Liver (tissue), 9 donors: ENCODE results near the gene ELOB. TPM values are rescaled to one million over a fixed set of nuclear protein-coding genes. Genes with fewer than 3 reads are reported as not detected.

Source experiments
- DNase-seq: peaks from one replicate; pipeline ENCODE4 v3.0.0-alpha.2; 2017; ENCODE audit warnings: low spot score
- H3K27ac ChIP-seq, 2 donors: one replicate each; pipeline ENCODE4 v1.7.0; 2013; ENCODE audit warnings: inconsistent platforms in 2 of 2, low read length in 2 of 2, control low read depth in 1 of 2, low read depth in 1 of 2, mild to moderate bottlenecking in 1 of 2
- H3K27me3 ChIP-seq, 4 donors: one replicate each; pipeline versions ENCODE4 v1.6.1 to v1.7.0; 2013; ENCODE audit warnings: low read length in 3 of 4, inconsistent platforms in 1 of 4, mild to moderate bottlenecking in 1 of 4, moderate library complexity in 1 of 4; ENCODE audit not compliant: control insufficient read depth in 4 of 4, insufficient read depth in 4 of 4
- H3K36me3 ChIP-seq, 4 donors: one replicate each; pipeline versions ENCODE4 v1.6.1 to v1.7.0; 2013; ENCODE audit warnings: low read length in 3 of 4, mild to moderate bottlenecking in 3 of 4, low read depth in 1 of 4, moderate library complexity in 1 of 4; ENCODE audit not compliant: control insufficient read depth in 4 of 4, insufficient read depth in 3 of 4
- H3K4me1 ChIP-seq, 4 donors: one replicate each; pipeline versions ENCODE4 v1.6.1 to v1.7.0; 2013; ENCODE audit warnings: low read length in 3 of 4, mild to moderate bottlenecking in 3 of 4, moderate library complexity in 1 of 4; ENCODE audit not compliant: control insufficient read depth in 4 of 4, insufficient read depth in 4 of 4
- H3K4me3 ChIP-seq, 3 donors: one replicate each; pipeline versions ENCODE4 v1.6.1 to v1.7.0; 2013; ENCODE audit warnings: low read length in 3 of 3, control low read depth in 1 of 3, low read depth in 1 of 3, mild to moderate bottlenecking in 1 of 3
- H3K9ac ChIP-seq, 2 donors: one replicate each; pipeline ENCODE4 v1.7.0; 2013; ENCODE audit warnings: low read length in 2 of 2, mild to moderate bottlenecking in 2 of 2, moderate library complexity in 2 of 2, control low read depth in 1 of 2, low read depth in 1 of 2
- H3K9me3 ChIP-seq, 4 donors: one replicate each; pipeline versions ENCODE4 v1.6.1 to v1.7.0; 2013; ENCODE audit warnings: low read length in 3 of 4; ENCODE audit not compliant: control insufficient read depth in 4 of 4
- ATF3 ChIP-seq: IDR thresholded peaks from 2 replicates; pipeline ENCODE4 v1.6.1; 2016; ENCODE audit warnings: antibody characterized with exemption
- CTCF ChIP-seq: fragments of 150-350 bp; IDR thresholded peaks from 2 replicates; pipeline ENCODE4 v1.5.1; 2017; ENCODE audit warnings: improper control_type of control experiment, low read depth, low read length; ENCODE audit not compliant: missing input control
- FOXA1 ChIP-seq: IDR thresholded peaks from 2 replicates; pipeline ENCODE4 v1.6.1; 2016; ENCODE audit warnings: antibody characterized with exemption
- FOXA2 ChIP-seq: IDR thresholded peaks from 2 replicates; pipeline ENCODE4 v1.6.1; 2016; ENCODE audit warnings: antibody characterized with exemption
- GABPA ChIP-seq, 2 donors: IDR thresholded peaks in 1 of 2; conservative IDR thresholded peaks in 1 of 2; 2 replicates each; pipeline ENCODE4 v1.6.1; 2016; ENCODE audit warnings: antibody characterized with exemption in 2 of 2, mild to moderate bottlenecking in 1 of 2, moderate library complexity in 1 of 2
- HNF4A ChIP-seq, 2 donors: conservative IDR thresholded peaks; 2 replicates each; pipeline ENCODE4 v1.6.1; 2016; ENCODE audit warnings: antibody characterized with exemption in 2 of 2, mild to moderate bottlenecking in 2 of 2
- HNF4G ChIP-seq: IDR thresholded peaks from 2 replicates; pipeline ENCODE4 v1.6.1; 2016; ENCODE audit warnings: antibody characterized with exemption
- JUND ChIP-seq, 2 donors: IDR thresholded peaks; 2 replicates each; pipeline ENCODE4 v1.6.1; 2016; ENCODE audit warnings: antibody characterized with exemption in 2 of 2
- NR2F2 ChIP-seq: IDR thresholded peaks from 2 replicates; pipeline ENCODE4 v1.6.1; 2016; ENCODE audit warnings: antibody characterized with exemption
- RAD21 ChIP-seq, 2 donors: IDR thresholded peaks; 2 replicates each; pipeline ENCODE4 v1.6.1; 2016; ENCODE audit warnings: antibody characterized with exemption in 2 of 2, mild to moderate bottlenecking in 2 of 2
- REST ChIP-seq: IDR thresholded peaks from 2 replicates; pipeline ENCODE4 v1.6.1; 2016; ENCODE audit warnings: antibody characterized with exemption, mild to moderate bottlenecking
- RXRA ChIP-seq, 2 donors: IDR thresholded peaks; 2 replicates each; pipeline ENCODE4 v1.6.1; 2017 to 2018; ENCODE audit warnings: antibody characterized with exemption in 2 of 2, mild to moderate bottlenecking in 1 of 2
- SP1 ChIP-seq: IDR thresholded peaks from 2 replicates; pipeline ENCODE4 v1.6.1; 2018; ENCODE audit warnings: antibody characterized with exemption, mild to moderate bottlenecking
- TAF1 ChIP-seq: conservative IDR thresholded peaks from 2 replicates; pipeline ENCODE4 v1.6.1; 2016; ENCODE audit warnings: antibody characterized with exemption, mild to moderate bottlenecking
- YY1 ChIP-seq: IDR thresholded peaks from 2 replicates; pipeline ENCODE4 v1.6.1; 2016; ENCODE audit warnings: antibody characterized with exemption, mild to moderate bottlenecking
- WGBS: extraction: QIAGEN DNeasy Blood & Tissue Kit; methylation state at CpG from one replicate; pipeline ENCODE4 v1.1.7; 2013; 5-methylcytosine and 5-hydroxymethylcytosine counted together
- polyA plus RNA-seq, 2 donors: library from polyadenylated mRNA; stranded (reverse) in 1 of 2; unstranded in 1 of 2; fragments of 200-250 nt in 1 of 2; fragments of >200 nt in 1 of 2; fragmentation: Nextera tagmentation in 1 of 2; extraction: Ambion mirVana in 1 of 2; gene quantifications; one replicate each; pipeline versions ENCODE4 v1.2.1 to v1.2.3, GENCODE V29; 2013 to 2015
- total RNA-seq, 2 donors: library from RNA; depleted of rRNA; stranded (reverse); fragments of >200 nt; gene quantifications; one replicate each; pipeline ENCODE4 v1.2.3, GENCODE V29; 2014
- TF ChIP-seq, protein P1 (sequence below): IDR thresholded peaks from 2 replicates; pipeline ENCODE4 v1.6.1; 2016; ENCODE audit warnings: antibody characterized with exemption
- TF ChIP-seq, protein P2 (sequence below): IDR thresholded peaks from 2 replicates; pipeline ENCODE4 v1.6.1; 2016; ENCODE audit warnings: antibody characterized with exemption
- donor health status: healthy.
- donor health status: healthy.
- donor health status: healthy.
- donor health status: healthy.
- donor health status: healthy.

Gene ELOB
- total and polyA plus RNA-seq, 4 donors: 114 to 395 (median 313) TPM

DNA sequence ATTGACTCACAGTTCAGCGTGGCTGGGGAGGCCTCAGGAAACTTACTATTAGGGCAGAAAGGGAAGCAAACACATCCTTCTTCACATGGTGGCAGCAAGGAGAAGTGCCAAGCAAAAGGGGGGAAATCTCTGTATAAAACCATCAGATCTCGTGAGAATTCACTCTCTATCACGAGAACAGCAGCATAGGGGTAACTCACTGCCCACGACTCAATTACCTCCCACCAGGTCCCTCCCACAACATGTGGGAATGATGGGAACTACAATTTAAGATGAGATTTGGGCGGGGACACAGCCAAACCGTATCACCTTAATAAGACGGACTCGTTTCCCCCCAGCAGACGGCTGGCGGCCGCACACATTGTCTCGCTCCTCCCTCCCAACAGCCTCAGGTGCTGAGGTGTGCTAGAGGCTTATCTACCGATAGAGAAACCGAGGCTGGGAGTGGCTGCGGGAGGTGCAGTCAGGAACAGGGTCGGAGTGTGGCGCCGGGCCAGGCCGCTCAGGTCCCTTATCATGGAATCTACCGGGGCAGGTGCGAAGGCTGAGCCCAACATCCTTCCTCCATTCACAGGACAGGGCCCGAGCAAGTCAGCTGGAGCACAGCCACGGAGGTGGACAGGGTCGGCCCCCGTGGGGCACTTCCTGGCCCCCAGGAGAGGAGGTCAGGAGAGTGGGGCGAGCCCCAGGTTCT is 48.1 kb upstream of the ELOB start:
- Histone ChIP-seq H3K9me3 (no peaks in the 10 kb centered on the region), H3K36me3 (no peaks in the 10 kb centered on the region), H3K9ac (no peak overlapping the region), H3K27me3 (peaks cover 0 to 3% (median 0%) of the 10 kb centered on the region in 4 donors), H3K4me1 (no peaks in the 10 kb centered on the region), H3K27ac (no peak overlapping the region), H3K4me3 (no peak overlapping the region)
- no peak for DNase-seq
- 79% methylated on average over 26 of the region's 26 CpGs for WGBS
- no peak for TF ChIP-seq NR2F2
- TF ChIP-seq, protein P1, sequence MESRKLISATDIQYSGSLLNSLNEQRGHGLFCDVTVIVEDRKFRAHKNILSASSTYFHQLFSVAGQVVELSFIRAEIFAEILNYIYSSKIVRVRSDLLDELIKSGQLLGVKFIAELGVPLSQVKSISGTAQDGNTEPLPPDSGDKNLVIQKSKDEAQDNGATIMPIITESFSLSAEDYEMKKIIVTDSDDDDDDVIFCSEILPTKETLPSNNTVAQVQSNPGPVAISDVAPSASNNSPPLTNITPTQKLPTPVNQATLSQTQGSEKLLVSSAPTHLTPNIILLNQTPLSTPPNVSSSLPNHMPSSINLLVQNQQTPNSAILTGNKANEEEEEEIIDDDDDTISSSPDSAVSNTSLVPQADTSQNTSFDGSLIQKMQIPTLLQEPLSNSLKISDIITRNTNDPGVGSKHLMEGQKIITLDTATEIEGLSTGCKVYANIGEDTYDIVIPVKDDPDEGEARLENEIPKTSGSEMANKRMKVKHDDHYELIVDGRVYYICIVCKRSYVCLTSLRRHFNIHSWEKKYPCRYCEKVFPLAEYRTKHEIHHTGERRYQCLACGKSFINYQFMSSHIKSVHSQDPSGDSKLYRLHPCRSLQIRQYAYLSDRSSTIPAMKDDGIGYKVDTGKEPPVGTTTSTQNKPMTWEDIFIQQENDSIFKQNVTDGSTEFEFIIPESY: no peak
- no peak for TF ChIP-seq HNF4A (conservative IDR thresholded peaks at IDR 0.05)
- no peak for TF ChIP-seq YY1
- no peak for TF ChIP-seq SP1
- TF ChIP-seq JUND (IDR thresholded peaks at IDR 0.05): no peak
- no peak for TF ChIP-seq REST
- no peak for TF ChIP-seq GABPA (IDR thresholded peaks at IDR 0.05 in 1 of 2, conservative IDR thresholded peaks at IDR 0.05 in 1 of 2)
- no peak for TF ChIP-seq RAD21 (IDR thresholded peaks at IDR 0.05)
- TF ChIP-seq FOXA1: no peak
- TF ChIP-seq, protein P2, sequence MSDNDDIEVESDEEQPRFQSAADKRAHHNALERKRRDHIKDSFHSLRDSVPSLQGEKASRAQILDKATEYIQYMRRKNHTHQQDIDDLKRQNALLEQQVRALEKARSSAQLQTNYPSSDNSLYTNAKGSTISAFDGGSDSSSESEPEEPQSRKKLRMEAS: no peak
- no peak for TF ChIP-seq HNF4G

- Histone ChIP-seq H3K27me3 (peaks cover 0 to 3% (median 0%) of the 10 kb centered on the region in 4 donors), H3K27ac (no peak overlapping the region), H3K9me3 (no peaks in the 10 kb centered on the region), H3K9ac (no peak overlapping the region), H3K4me1 (no peaks in the 10 kb centered on the region), H3K4me3 (no peak overlapping the region), H3K36me3 (no peaks in the 10 kb centered on the region)
- no peak for DNase-seq
- WGBS: 80% methylated on average over 10 of the region's 10 CpGs
- TF ChIP-seq RAD21 (IDR thresholded peaks at IDR 0.05) (no peak), RXRA (IDR thresholded peaks at IDR 0.05) (no peak), HNF4A (conservative IDR thresholded peaks at IDR 0.05) (no peak), HNF4G (no peak), FOXA2 (no peak), GABPA (IDR thresholded peaks at IDR 0.05 in 1 of 2, conservative IDR thresholded peaks at IDR 0.05 in 1 of 2) (no peak), TAF1 (no peak), CTCF (no peak), SP1 (no peak), YY1 (no peak), NR2F2 (no peak), FOXA1 (no peak), JUND (IDR thresholded peaks at IDR 0.05) (no peak), REST (no peak), ATF3 (no peak)
- TF ChIP-seq, protein P1: no peak
Observed at GRCh38 chr16:2824626-2825025, 47.5 kb upstream of the ELOB start.
